ENCODE measurements around the gene SPATA9.

Gene SPATA9, protein sequence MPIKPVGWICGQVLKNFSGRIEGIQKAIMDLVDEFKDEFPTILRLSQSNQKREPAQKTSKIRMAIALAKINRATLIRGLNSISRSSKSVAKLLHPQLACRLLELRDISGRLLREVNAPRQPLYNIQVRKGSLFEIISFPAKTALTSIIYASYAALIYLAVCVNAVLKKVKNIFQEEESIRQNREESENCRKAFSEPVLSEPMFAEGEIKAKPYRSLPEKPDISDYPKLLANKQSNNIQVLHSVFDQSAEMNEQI

DNA sequence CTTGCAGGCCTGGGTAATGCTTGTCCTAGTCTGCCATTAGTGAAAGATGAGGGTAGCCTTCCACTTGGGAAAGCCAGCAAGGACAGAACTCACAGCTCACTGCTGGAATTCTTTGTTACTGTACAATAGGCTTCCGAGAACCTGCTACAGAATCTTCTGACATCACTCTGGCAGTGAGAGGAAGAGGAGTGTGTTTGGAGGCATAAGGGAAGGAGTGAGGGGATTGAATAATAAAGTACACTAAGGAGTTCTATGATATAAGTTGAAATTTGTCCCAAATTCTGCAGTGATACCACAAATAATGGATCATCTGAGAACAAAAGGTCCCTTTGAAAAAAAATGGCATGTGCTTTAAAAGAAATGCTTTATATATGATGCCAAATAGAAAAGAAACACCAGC lies at the start of gene SPATA9:
TSS of gene SPATA9 (minus strand) at position 101 of the 400 bp plus-strand sequence. CDS start 137 bp downstream, outside the sequence.
- no peak for DNase-seq (ENCODE audit: low read depth, low spot score)

DNA sequence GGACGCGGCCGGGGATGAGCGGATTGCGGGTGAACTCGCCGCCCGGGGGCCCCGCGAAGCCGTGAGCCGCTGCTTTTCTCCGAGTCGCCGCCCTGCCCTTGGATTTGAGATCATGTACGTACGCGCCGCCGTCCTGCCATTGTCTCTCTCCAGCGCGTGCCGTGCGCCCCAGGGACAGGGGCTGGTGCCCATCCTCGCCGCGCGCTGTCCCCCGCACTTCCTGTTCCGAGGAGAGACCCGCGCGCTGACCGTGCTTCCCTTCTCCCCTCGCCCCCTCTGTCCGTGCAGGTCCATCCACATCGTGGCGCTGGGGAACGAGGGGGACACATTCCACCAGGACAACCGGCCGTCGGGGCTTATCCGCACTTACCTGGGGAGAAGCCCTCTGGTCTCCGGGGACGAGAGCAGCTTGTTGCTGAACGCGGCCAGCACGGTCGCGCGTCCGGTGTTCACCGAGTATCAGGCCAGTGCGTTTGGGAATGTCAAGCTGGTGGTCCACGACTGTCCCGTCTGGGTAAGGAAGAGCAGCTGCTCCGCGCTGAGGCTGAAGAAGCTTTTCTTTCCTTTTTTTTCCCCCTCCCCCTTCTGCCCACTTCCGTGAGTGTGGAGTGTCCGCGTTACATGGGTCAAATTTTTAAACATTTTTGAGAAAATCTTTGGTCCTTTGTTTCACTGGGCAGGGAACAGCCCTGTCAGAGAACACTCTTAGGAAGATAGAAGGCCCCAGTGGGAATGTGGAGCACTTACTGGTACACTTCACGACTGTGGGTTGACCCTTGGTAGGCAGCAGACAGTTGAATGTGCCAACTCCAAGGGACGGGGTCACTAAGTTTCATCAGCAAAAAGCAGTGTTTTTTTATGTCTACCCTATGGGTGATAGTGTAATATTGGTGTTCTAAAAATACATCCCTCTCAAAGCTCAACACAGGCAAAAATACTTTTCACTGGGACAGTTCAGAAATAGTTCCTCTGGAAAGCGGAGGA lies 49.1 kb upstream of the SPATA9 start:
- DNase-seq (ENCODE audit: low read depth, low spot score), result peak; percentile 70

DNA sequence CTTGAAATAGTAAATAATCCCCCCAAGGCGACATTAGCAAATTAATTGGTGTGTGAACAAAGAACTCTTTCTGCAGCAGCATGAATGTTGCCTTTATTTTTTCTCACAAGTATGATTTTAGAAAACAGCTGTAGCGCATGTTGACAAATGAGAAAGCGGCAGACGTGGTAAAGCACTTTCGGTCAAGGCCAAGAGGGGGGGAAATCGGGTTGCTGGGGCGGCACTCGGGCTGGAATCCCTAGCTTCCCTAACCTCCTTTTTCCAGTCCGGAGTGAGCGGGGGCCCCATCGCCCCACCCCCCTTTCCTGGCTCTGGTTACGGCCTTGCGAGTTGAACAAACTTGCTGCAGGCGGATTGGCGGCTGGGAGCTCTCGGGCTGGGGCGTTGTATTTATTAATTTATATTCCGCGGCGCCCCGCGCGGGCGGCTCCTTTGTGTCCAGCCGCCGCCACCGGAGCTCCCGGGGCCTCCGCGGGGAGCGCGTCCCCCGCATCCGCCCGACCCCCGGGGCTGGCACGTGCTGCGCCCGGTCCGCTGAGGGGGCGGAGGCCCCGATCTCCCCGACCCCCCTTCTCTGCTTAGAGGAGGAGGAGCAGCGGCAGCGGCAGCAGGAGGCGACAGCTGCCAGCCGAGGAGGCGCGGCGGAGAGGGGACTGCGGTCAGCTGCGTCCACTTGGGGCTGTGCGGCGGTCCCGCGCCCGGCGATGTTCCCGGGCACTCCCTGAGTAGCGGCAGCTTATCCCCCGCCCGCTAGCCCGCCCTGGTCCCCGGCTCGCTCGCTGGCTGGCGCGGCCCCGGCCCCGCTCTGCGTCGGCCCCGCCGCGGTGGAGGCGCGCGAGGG lies 48.2 kb upstream of the SPATA9 start, which contains the start of gene RHOBTB3:
TSS of gene RHOBTB3 (plus strand) at position 607 of the 841 bp plus-strand sequence. CDS start 347 bp downstream, outside the sequence.
- DNase-seq (ENCODE audit: low read depth, low spot score), result peak; percentile 97

DNA sequence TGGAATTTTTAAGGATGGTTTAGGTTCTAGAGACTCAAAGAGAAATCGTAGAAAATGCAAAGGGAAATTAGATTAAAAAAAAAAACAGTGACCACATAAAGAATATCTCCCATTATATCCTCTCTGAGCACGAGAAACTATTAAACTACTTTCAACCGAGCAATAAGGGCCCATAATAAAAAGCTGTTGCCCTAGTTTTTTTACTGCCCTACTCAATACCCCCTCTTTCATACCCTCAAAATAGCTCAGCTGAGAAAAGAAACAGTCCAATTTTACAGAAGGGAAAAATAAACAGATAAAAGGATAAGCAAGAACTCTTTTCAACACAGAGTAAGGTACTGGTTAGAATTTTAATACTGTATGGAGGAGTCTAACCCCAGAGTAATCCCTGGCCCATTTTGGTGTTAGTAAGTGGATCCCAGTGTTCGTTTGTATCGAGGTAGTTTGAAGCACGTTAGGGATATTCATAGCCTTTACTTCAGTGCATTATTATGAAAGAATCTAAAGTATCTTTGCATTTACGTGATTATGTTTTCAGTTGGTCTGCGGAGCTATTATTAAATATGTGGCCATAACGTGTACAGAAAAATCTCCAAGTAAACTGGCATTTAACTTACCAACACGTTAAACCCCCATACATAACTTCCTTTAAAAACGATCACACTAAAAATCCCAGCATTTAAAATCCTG lies 47.4 kb upstream of the SPATA9 start:
- DNase-seq (ENCODE audit: low read depth, low spot score), result no peak

DNA sequence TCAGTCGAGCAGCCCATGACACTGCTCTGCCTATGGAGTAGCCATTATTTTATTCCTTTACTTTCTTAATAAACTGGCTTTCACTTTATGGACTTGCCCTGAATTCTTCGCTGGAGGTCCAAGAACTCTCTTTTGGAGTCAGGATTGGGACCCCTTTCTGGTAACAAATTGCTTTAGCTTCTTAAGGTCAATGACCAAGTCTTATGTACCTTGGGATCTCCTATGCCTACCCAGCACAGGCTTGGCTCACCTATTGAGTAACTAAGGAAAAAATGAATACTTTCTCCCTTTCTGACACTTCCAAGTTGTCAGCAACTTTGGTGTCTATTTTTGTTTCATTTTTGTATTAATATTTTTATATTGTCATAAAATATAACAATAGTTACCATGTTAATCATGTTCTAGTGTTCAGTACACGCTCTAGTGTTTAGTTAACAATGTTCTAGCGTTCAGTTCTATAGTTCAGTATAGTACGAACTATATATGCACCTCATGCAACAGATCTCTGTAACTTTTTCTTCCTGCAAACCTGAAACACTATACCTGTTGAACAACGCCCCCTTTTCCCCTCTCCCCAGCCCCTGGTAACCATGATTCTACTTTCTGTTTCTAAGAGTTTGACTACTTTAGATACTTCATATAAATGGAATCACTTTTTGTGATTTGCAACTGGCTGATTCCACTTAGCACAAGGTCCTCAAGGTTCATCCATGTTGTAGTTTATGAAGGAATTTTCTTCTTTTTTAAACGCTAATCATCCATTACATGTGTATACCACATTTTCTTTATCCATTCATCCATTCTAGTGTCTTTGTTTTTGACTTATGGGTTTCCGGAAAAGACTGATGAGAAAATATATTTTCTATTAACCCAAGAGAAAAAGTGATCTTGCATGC lies 46.6 kb upstream of the SPATA9 start:
- DNase-seq (ENCODE audit: low read depth, low spot score), result no peak

DNA sequence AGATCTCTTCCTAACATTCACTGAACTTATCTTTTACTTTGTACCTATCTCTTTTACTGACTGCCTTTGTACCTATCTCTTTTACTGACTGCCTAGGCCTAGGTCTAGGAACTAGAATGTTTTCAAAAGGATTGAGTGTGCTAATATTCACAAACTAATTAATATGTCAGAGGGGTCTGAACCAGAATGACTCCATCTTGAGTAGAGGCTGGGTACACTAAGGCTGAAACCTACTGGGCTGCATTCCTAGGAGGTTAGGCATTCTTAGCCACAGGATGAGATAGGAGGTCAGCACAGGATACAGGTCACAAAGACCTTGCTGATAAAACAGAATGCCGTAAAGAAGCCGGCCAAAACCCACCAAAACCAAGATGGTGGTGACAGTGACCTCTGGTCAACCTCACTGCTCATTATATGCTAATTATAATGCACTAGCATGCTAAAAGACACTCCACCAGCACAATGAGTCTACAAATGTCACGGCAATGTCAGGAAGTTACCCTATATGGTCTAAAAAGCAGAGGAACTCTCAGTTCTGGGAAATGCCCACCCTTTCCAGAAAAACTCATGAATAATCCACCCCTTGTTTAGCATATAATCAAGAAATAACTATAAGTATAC lies 45.8 kb upstream of the SPATA9 start:
- DNase-seq (ENCODE audit: low read depth, low spot score), result peak; percentile 84

DNA sequence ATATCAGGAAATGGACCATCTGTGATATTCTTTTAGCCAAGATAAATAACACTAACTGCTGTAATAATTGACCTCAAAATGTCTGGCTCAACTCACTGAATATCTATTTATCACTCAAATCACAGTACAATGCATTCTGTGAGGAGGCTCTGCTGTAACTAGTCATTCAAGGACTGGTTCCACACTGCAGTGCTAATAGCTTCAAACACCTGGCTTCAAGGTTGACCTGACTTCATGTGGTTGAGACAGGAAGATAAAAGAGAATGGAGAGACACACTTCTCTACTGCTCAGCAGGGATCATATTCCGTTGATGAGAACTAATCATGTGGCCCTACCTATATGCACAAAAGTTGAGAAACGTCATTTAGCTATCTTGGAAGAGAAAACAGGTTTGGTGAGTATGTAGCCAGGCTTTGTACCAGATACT lies 45.0 kb upstream of the SPATA9 start:
- no peak for DNase-seq (ENCODE audit: low read depth, low spot score)

DNA sequence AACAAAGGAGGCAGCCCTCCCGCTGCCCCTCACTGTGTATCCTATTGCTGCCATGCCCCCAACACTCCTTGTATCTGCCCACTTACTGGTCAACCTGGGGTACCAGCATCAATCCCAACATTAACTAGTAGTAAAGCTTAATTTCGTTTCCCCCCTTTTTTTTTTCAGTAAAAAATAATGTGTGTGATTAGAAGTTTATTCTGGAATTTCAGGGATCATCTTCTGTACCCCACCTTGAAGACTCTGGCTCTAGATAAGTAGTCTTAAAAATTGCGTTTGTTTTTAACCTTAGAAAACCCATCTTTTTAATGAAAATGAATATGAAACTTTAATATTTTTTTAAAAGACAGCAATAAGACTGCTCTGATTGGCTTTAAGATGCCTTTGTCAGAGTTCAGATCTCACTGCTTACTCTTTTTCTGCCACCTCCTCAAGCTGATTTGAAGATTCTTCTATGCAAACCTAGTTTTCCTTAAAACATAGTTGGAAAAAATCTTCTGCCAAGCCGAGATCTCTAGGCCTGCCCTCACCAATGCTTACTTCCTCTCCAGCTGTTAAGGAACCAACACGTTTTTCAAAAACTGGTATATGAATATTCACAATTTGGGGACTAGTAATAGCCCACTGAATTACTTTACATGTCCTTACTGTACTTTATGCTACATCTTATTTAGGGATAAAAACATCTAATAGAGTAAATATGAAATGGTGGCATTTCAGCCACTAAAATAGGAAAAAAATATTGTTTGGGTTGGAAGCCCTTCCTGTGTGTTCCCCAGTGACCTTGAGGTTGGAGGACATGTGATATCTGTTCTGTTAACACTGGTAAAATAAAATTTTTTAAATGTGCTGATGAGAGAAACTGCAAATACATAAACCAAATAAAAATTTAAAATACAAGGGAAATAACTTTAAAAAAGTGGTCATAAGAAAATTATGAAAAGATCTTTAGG lies 44.3 kb upstream of the SPATA9 start:
- no peak for DNase-seq (ENCODE audit: low read depth, low spot score)

DNA sequence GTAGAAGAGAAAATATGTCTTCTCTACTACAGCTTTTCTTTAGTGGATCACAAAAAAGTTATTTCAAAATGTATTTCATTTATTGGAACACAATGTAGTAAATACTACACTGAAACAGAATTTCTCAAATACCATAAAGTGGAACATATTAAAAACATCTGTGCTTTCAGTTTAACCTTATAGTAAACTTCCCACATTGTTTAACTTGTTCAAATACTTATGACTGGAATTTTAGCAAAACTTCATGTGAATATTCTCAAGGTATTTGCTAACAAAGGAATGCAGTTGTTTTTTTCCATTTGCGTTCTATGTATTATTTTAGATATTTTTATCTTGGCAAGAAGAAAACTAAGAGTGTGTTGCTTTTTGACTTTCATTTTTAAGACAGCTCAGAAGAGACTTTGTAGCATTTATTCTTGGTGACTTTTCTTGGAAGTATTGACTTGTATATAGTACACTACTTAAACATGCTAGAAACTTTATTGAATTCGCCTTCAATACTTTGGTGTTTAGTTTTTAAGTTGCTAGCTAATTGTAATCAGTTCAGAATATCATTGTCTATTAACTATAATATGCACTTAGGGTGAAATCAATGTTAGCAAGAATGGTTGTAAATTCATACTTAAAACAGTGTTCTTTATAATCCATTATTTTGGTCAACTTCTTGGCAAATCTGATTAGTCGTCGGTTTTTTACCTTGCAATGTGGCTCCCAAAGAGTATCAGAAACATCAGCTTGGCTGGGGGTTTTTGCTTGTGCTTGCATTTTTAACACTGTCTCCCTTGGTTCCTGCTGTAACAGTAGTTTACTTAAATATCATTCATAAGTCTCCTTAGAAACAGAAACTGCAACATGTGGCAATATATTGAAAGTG lies 43.4 kb upstream of the SPATA9 start:
- no peak for DNase-seq (ENCODE audit: low read depth, low spot score)

DNA sequence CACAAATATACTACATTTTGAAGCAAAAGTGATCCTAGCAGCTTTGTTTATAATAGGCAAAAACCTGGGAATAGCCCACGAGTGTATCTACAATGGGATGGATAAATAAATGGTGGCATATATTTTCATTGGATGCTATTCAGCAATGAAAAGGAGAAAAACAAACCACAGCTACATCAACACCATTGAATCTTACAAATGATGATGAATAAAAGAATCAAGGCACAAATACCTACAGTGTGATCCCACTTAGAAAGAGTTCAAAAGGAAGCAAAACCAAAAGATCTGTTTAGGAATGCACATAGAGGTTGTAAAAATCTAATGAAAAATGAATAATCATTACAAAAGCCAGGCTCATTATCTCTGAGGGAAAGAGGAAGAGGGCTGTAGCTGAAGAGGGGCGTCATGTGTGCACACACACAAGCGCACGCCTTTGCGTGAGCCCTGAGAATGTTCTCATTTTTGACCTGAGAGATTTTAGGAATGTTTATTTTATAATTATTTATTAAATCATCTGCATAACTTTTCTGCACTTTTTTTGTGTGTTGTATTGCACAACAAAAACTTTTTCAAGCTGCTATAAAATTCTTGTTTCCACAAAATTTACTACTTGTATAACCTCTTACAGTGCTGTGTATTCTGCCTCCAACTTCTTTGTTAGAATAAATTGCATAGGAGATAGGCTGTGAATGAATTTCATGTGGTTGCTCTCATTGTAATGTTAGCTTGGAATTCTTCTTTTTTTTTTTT lies 42.5 kb upstream of the SPATA9 start:
- DNase-seq (ENCODE audit: low read depth, low spot score), result peak; percentile 66

DNA sequence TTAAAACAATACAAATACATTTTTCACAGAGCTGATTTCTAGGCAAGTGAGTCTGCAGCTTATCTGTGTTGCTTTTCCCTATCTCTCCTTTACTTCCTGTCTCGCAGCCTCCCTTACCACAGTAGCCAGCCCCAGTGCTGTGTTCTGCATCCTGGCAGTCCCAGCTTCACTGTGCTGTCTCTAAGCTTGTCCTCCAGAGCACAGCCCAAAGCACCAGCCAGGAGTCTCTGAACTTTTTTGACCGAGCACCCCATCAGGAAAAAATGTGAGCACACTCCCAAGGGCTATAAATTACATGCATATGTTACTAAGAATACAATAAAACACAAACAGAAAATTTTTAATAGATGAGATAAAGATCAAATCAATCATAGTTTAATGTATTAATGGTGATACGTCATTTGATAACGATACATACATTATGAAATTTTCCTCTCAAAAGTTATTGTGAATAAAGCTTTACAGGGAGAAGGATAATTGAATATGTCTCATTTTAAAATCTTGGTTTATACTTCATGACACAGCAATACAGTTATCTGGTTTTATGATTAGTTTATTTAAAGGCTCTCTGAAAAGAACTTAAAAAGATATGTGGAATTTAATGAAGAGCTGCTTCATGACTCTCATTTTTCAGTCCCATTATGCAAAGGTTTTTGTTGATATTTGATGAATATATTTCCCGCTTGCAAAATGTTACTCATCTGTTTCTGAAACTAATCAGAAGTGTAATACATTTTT lies 41.0 kb upstream of the SPATA9 start:
- no peak for DNase-seq (ENCODE audit: low read depth, low spot score)

DNA sequence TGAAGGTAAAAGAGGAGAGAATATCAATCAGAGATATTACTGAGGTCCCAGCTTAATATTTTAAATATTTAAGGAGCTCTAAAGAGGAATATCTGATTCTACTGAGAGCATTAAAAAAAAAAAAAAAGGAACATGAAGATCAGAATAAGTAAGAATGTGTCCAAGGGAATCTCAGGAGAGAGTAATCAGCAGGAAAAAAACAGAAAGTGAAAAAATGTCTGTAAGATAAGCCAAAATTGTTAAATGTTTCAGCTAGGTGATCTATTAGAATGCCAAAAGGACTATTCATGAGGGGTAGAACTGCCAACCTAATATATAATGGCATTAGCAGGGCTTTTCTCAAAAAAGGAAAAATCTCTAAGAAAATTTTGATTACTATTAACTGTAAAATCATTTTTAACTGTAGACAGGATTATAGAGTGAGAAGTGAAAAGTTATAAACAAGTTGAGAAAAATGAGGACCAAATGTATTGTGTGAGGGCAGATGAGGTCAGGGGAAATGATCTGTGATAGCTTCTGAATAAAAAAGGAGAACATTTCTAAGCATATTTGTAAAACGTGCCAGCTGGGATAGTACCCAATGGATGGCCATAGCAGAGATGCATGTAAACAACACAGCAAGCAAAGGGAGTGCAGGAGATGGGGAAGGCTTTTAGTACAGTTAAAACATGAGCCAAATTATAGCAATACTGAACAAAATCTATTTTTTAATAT lies 38.9 kb upstream of the SPATA9 start:
- no peak for DNase-seq (ENCODE audit: low read depth, low spot score)

DNA sequence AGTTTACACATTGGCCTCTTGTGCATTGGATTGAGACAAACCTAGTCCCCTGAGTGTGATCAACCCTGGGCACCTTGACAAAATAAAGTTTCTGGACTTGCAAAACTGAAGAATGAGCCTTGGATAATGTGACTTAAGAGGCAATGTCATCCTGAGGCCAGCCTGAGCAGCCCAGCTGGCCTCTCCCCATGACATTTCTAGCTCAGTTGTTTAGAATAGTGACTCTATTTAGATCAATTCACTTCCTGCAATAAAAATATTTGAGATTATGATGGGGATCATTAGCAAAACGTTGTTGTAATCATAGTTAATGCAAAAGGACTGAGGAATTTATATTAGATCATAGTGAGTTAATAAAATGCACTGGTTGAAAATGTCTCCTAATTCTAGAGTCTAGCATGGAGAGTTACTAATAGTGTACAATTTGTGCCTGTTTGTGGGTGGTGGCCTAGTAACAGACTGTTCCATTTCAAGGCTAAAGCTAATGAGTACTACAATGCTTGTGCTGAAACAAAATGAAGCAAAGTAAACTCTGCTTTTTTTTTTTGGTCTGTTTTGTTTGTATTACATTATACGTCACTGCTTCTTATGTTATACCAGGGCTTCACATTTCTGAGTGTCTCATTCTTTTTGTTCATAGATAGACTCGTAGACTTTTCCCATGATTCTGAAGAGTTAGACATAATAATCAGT lies 37.4 kb upstream of the SPATA9 start:
- no peak for DNase-seq (ENCODE audit: low read depth, low spot score)

DNA sequence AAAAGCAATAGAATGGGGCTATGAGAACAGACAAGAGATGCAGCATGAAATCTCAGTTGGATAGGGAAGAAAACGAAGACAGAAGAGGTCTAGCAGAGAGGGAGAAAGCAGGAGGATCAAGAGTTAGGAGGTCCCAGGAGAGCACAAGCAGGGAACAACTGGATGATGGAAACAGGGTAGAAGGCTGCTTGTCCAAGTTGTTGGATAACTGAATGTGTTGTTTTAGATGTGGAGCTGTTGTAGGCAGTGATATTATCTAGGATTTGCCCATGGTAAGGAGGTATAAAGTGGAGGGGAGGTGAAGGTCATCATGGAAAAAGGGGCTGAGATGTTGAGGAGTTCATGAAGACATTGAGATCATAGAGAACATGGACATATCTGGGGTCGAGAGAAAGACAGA lies 35.9 kb upstream of the SPATA9 start:
- no peak for DNase-seq (ENCODE audit: low read depth, low spot score)

DNA sequence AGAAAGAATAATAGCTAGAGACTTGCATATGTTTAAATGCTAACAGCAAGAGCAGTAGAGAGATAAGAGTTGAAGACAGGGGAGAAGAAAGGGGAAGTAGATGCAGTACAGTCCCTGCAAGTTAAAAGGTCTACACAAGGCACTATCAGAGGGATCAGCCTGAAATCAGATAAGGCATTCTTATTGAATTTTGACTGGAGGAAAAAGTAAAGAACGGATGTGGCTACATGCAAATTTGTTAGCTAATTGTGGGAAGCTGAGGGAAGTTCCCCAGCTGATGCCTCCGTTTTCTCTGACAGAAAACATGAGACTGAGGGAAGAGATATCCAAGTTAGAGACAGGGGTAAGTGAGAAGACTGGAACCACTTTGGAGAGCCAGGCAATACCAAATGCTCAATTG lies 35.4 kb upstream of the SPATA9 start:
- DNase-seq (ENCODE audit: low read depth, low spot score), result no peak

Data from astrocyte of the hippocampus (primary cell).